EL (cell line): ENCODE results near the gene ZCRB1.
A peak's percentile ranks its signal among the peaks of the same experiment; 100 is the strongest.
"Not testable (repeated sequence)": the region's sequence is repeated elsewhere in the genome, so short reads cannot be mapped to it uniquely, and the experiment has no call there.

Source experiments
- DNase-seq: peaks from one replicate; pipeline ENCODE4 v3.0.0-alpha.2; 2016

Gene ZCRB1, protein sequence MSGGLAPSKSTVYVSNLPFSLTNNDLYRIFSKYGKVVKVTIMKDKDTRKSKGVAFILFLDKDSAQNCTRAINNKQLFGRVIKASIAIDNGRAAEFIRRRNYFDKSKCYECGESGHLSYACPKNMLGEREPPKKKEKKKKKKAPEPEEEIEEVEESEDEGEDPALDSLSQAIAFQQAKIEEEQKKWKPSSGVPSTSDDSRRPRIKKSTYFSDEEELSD

DNA sequence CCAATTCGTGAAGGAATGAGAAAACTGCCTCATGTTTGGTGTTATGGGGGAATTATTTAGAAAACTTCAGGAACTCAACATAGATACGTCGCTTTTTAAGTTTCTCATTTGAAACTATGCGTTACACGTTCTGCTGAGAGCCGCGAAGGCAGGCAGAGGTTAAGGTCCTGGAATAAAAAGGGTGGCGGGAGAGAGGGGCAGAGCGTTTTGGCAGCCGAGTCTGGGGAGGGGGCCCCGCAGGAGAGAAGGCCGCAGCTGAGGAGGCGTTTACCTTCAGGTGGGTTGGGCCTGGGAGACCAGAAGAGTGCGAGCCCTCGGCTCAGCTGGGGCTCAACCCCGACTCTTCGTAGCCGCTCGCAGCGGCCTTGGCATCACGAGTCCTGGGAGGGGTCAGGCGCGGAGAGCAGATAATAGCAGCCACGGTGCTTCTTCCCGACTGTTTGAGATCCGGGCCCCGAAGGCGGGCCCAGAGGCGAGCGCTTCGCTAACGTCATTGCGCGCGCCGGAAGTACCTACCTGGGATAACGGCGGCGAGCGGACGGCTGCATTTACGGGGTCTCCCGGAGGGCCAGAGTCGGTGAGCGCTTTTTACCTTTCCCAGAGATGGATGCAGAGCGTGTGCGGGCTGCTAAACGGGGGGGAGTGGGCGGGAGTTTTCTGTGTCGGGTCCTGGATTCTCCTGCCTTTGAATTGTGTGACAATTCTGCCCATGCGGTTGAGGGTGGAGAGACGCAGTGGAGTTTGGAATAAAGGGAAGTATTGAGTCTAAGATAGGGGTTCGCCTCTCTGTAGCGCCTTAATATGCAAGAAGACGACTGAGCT is at the start of gene ZCRB1, which contains the start of gene PPHLN1:
Gene ZCRB1, minus strand, starts transcription at position 442 of the 822 bp plus-strand sequence. CDS start 1,992 bp downstream, outside the sequence.
Gene PPHLN1, plus strand, starts transcription at position 515 of the 822 bp plus-strand sequence. CDS start 9,736 bp downstream, outside the sequence.
- DNase-seq = peak; percentile 82

DNA sequence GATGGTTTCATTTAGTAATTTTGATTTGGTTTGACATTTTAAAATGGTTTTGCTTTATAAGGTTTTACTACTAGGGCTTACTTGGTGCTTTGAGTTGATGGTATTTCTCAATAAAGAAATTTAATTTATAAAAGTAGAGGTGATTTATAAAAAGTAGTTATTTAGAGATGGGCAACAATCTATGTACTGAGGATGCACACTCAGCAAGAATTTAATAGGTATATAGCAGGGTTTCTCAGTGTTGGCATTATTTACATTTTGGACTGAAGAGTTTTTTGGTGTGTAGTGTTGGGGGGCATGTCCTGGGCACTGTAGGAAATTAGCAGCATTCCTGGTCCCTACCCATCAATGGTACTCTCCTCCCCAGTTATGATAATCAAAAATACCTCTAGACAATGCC is 47.8 kb upstream of the ZCRB1 start:
- no peak for DNase-seq

DNA sequence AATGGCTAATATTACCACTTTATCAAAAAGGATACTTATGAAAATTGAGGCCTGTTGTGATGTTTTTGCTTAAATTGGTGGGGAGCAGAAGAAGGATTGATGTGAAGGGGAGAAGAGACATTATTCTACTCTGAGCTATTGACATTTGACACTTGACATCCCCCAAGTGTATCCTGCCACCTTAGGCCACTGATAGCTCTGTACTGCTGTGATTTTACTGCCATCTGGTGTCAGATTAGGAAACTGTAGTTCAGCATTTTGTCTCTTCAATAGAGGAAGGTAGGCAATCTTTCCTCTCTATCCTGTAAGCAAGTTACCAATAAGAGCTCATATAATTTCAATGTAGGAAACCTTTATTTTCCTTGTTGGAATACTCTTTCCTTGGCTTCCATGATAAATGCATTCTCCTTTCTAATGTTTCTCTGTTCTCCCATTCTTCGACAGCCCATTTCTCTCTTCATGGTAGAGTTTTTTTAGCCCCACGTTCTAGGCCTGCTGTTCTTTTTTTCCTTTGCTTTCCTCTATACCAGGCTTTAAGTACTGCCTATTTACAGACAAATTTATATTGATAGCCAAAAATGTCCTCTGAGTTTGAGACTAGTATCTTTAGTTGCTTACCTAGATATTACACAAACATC is 46.4 kb upstream of the ZCRB1 start:
- peak; percentile 45 for DNase-seq

DNA sequence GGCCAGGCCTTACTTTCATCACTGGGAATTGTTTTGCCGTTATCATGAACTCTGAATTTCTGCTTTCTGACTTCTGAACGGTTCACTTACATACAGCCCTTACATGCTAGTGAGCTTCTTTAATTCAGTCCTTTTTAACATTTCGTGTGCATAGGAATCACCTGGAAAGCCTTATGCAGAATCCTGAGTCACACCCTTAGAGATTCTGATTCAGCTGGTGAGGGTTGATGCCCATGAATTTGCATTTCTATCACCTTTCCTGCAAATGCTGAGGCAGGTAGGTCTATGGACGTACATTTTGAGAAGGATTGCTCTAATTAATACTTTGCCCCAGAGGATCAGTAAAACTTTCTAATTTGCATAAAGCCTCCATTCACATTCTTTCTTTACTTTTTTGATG is 44.1 kb upstream of the ZCRB1 start:
- DNase-seq = no peak

DNA sequence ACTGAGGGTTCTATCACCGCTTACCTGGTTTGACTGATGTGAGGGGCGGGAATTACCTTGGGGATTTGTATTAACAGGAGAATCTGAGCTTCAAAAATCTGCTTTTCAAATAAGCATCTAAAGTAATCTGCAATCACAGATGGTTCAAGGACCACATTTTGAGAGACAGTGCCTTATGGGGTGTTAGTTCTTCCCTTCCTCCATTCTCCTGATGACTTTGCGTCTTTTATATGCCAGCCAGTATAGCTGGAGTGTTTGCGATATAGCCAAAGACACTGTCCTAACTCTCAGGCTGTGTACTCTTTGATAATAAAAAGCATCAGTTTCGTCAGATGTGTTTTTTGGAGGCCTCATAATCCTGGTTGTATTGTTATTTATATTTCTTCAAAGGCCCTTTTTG is 39.6 kb upstream of the ZCRB1 start:
- no peak for DNase-seq

DNA sequence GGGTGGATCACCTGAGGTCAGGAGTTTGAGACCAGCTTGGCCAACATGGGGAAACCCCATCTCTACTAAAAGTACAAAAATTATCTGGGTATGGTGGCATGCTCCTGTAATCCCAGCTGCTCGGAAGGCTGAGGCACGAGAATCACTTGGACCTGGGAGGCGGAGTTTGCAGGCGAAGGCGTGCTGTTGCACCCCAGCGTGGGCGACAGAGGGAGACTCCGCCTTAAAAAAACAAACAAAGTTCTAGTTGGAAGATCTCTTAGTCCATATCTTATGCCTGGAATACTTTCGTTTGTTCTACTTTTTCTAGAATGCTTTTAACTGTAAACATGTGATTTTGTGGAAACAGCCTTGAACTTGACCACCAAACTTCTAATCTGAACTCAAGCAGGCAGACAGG is 38.8 kb upstream of the ZCRB1 start:
- no peak for DNase-seq

DNA sequence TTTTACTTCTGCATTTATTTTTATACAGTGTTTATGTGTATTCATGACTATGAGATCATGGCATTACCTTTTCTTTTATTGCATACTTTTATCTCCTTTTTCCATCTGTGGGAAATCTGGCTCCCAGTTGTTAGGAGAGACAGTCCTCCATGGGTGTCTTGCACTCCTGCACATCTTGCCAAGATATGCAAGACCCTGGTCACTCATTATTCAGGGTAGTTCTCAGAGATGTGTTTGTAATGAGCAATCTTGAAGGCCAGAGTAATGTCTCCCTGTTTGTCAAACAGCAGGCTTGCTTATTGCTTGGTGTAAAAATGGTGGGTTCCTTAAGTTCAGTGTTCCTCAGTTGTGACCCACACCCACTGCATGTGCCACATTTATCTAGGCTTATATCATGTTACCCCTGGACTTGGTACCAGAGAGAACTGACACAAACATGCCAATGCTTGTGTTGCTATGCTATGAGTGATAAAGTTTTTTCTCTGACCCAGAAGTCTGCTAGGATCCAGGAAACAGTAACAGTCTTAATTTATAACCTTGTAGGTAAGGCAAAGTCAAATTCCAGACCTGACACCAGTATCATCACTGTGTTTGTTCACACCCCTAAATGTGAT is 36.9 kb upstream of the ZCRB1 start:
- peak; percentile 31 for DNase-seq

DNA sequence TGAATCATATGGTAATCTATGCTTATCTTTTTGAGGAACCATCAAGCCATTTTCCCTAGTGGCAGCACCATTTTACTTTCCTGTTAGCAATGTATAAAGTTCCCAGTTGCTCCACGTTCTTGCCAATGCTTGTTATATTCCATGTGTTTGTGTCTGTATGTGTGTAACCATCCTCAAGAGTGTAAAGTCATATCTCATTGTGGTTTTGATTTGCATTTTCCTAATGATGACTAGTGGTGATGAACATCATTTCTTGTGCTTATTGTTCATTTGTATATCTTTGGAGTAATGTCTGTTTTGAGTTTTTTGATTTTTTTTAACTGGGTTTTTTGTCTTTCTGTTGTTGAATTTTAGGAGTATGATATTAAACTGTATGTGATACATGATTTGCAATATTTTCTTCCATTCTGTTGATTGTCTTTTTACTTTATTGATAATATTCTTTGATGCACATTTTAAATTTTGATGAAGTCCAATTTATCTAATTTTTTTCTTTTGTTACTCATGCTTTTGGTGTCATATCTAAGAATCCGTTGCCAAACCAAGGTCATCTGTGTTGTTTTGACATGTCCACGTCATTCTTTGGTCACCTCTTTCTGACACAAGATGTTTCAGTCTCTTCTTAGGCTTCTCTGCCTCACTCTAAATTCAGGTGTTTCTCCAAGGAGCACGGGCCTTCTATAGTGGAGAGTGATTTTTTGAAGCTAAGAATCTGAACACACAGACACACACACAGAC is 36.2 kb upstream of the ZCRB1 start:
- no peak for DNase-seq

DNA sequence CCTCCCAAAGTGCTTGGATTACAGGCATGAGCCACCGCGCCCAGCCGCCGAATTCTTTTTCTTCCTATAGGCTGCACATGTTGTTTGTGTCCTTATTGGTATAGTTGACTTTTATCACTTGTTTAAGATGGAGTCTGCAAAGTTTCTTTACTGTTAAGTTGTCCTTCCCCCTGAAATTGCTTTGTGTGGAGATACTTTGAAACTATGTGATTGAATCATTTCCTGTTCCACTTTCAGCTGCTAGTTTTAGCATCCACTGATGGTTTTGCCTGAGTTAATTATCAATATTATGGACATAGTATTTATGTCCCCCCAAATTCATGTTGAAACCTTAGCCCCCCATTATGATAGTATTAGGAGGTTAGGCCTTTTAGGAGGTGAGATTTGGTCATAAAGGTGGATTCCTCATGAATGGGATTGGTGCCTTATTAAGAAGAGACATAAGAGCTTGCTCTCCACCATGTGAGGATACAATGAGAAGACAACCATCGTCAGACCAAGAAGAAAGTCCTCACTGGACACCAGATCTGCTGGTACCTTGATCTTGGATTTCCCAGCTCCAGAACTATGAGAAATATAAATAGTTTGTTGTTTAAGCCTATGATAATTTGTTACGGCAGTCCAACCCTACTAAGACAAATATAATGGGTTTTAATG is 35.0 kb upstream of the ZCRB1 start:
- peak; percentile 21 for DNase-seq

DNA sequence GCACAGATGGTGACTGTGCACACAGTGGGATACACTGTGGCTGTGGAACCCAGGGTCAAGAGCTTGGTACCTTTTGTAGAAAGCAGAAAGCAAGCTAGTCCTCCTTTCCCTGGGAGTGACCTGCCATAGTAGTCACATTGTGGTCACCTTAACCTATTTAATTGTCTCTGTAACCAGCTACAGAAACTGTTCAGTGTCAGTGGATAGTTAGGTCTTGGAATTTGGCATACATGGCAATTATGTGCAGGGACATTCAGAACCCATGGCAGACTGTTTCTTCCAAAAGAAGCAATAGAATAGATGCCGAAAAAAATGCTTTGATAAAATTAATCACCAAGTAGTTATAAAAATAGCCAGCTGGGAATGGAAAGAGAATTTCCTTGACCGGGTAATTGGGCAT is 30.4 kb upstream of the ZCRB1 start:
- no peak for DNase-seq

DNA sequence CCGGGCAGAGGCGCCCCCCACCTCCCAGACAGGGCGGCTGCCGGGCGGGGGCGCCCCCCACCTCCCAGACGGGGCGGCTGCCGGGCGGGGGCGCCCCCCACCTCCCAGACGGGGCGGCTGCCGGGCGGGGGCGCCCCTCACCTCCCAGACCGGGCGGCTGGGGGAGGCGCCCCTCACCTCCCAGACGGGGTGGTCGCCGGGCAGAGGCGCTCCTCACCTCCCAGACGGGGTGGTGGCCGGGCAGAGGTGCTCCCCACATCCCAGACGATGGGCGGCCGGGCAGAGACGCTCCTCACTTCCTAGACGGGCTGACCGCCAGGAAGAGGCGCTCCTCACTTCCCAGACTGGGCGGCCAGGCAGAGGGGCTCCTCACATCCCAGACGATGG is 24.1 kb upstream of the ZCRB1 start:
- DNase-seq = not testable (repeated sequence)

DNA sequence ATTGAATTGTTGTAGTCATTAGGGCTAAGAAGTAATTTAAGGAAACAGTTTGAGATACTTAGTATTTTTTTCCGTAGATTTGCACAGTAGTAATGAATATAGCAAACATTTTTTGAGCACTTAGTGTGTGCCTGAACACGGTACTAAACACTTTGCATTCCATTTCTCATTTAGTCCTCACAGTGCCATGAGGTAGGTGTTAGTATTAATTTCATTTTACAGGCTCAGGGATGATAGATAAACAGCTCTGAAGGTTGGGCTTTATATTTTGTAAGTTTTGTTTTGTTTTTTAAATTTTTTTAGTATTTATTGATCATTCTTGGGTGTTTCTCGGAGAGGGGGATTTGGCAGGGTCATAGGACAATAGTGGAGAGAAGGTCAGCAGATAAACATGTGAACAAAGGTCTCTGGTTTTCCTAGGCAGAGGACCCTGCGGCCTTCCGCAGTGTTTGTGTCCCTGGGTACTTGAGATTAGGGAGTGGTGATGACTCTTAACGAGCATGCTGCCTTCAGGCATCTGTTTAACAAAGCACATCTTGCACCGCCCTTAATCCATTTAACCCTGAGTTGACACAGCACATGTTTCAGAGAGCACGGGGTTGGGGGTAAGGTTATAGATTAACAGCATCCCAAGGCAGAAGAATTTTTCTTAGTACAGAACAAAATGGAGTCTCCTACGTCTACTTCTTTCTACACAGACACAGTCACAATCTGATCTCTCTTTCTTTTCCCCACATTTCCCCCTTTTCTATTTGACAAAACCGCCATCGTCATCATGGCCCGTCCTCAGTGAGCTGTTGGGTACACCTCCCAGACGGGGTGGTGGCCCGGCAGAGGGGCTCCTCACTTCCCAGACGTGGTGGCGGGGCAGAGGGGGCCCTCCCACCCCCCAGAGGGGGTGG is 23.5 kb upstream of the ZCRB1 start:
- DNase-seq = not testable (repeated sequence)

DNA sequence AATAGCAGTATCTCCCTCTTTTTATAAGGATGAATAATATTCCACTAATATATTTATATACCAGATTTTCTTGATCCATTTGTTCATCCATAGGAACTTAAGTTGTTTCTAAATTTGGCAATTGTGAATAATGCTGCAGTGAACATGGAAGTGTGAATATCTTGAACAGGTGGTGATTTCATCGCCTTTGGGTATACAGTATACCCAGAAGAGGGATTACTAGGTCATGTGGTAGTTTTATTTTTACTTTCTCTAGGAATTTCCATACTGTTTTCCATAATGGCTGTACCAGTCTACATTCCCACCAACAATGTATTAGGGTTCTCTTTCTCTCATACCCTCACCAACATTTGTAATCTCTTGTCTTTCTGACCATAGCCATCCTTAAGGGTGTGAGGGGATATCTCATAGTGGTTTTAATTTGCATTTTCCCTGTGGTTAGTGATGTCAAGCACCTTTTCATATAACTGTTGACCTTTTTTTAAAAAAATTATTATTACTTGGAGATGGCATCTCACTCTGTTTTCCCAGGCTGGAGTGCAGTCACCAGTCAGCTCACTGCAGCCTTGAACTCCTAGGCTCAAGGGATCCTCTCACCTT is 20.6 kb upstream of the ZCRB1 start:
- DNase-seq = no peak

DNA sequence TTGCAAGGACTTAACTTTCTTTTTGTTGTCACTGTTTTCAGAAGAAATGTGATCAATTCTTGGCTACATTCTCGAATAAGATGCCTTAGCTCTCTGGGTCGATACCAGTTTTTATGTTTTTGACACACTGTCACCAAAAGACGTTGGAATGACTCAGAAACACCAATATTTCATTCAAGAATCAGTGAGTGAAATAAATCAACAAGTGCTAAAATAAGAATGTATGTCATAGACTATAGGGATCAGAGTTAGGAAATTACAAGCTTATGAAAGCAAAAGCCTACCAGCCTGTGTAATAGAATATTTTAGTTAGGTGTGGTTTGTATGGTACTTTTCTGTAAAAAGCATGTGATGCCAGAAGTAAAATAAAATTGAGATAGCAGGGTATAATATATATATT is 17.8 kb upstream of the ZCRB1 start:
- no peak for DNase-seq

DNA sequence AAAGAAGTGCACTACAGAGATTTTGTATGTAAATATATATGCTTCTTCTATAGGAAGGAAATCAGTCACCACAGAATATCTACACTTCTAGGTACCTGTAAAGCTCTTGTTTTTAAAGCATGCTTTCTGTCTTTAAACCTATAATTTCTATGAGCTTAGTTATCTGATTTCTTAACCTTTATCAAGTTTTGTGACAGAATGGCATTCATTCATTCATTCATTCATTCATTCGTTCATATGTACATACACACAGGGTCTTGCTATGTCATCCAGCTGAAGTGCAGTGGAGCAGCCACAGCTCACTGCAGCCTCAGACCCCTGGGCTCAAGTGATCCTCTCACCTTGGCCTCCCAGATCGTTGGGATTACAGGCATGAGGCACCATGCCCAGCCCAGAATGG is 16.1 kb upstream of the ZCRB1 start:
- no peak for DNase-seq

DNA sequence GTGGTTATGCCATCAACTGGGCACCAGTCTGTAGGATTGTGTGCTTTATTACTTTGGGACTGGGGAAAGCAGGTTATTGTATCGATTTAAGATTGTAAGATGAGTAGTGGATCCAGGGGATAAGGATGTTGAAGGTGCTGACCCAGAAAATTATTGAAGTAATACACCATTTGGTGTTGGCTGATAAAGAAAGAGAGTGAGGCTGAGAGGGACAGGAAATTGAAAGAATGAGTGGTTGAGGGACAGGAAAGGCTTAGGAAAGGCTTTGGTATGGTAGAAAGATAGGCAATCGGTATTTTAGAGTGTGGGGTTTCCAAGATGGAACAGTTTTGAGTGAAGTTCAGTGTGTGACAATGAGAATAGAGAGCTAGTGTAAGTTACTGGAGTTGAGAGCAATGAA is 12.4 kb upstream of the ZCRB1 start:
- no peak for DNase-seq

DNA sequence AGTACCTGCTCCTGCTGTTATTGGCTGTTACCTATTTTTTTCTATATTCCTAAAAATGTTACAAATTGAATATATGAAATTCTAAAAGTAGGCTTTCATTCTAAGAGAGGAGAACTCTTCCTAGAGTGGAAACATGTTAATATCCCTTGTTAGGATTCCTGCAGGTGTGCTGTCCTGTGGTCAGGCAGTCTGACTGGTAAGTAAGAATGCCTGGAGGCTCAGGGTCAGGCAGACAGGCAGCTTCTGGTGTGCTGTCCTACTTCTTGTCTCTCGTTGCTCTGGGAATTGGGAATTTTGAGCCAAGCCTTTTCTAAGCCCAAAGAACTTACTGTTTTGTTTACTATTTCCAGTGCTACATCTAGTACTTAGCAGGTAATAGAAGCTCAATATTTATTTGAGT is 10.4 kb upstream of the ZCRB1 start:
- no peak for DNase-seq

DNA sequence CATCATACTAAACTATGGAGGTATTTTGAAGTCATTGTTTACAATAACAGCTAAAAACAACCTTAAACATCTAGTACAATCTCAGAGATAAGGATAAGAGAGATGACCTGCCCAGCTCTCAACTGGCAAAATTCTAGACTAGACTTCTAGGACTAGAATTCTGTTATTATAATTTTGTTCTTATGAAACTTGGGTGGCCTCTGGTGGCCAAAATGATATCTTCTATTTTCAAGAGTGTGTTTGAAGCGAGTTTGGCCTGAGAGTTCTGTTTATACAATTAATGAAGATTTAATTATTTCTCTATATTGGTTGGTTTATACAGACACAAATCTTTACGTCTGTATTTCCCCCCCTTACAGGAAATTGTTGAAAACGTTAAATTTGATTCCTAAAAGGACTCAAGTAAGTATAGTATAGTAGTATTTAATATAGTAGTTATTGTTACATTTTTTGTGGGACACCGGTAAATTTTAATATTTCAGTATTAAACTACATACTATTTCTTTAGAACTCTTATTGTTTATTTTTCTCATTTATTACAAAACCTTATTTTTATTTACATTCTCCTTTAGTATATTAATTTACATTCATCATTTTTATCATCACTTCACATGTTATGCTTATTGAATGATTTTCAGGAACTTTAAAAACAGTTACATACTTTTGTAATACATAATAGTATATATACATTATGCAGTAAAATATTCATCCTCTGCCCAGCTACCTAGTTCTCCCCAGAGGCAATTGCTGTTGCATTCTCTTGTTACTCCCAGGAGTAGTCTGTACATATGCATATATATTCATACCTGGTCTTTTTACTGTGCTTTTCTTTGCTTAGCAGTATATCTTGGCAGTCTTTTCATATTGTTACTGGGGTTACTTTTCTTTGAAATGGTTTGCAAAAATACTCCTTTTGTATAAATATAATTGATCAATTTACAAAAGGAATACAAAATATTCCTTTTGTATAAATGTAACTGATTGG is 6.7 kb upstream of the ZCRB1 start:
- peak; percentile 48 for DNase-seq

DNA sequence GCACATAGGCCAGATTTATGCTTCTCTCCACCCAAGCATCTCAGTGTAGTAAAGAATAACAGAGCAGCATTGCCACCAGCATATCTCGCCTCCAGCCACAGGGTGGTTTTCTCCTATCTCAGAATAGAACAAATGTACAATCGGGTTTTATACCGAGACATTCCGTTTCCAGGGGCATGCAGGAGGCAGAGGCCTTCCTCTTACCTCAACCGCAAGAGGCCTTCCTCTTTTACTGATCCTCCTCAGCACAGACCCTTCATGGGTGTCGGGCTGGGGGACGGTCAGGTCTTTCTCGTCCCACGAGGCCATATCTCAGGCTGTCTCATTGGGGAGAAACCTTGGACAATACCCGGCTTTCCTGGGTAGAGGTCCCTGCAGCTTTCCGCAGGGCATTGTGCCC is 4.2 kb upstream of the ZCRB1 start:
- not testable (repeated sequence) for DNase-seq
